ENCODE results near the gene CLEC16A.

CLEC16A gene

DNA sequence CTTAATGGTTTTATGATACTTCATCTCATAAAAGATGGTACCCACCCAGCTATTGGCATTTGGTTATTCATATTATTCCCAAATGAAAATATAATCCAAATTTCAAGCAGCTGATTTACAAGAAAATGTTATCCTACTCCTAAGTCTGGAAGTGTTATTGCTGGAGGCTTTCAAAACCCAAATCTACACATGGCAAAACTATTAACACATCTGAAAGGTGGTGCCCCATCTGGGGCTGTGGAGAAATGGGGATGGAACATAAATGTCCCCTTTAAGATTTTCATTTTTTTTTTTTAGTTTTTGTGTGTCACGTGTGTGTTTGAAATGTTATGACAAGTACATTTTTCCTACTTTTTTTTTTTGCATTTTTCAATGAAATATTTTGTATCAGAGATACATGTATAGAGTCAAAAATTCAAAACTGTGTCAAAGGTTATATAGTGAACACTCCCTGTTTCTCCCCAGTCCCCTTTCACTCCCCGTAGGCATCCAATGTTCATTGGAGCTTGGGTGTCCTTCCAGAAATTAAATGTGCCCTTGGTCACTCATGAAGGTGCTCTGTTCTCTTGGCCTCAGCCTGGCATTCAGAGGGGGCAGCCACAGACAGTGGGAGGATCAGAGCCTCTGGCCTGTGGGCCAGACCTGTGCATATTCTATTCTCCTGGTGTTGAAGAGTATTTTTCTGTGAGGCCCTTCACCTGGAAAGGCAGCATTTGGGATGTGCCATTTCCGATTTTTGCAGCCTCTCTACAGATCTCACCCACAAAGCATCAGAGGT lies 79.1 kb downstream of the CLEC16A start:
- no peak for DNase-seq

DNA sequence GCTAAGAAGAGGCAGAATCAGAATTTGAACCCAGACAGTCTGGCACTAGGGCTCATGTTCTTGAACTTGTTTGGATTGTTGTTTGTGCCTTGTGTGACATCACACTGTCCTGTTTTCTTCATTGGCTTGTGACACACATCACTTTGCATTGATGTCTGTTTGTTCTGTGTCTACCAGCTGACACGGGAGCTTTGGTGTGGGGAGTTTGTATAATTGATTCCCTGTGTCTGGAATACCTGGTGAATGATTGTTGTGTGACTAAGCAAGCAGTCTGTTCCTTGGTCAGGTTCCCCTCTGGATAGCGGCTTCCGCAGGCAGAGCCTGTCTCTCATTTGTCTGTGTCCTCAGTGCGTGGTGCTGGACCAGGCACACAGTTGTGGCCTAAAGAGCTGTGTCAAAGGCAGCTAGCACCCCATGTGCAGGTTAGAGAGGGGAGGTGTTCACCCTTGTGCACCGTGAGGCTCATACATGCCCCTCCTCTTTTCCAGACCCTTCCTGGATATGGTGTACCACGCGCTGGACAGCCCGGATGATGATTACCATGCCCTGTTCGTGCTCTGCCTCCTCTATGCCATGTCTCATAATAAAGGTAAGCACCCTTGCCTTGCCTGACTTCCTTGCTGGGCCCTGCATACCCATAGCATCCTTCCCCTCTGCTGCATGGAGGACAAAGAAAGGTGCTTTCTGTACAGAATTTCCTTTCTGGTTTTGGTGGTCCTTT lies 80.1 kb downstream of the CLEC16A start:
- no peak for DNase-seq

DNA sequence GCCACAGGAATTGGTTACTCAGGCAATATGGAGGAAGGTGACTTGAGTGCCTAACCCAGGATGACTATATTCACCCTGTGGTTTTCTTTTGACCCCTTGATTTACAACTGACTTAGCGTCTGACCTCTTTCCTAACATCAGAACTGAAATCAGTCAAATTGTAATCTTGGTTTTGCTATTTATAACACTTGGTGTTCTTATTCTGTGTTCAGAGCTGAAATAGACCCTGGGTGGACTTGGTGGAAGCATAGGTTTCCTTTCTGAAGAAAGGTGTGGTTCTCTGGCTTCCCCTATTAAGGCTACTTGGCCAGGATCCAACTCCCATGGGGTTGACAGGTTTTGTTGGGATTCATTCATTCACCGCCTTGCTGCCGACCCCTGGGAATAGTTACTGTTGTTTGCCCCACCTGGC lies 80.8 kb downstream of the CLEC16A start:
- no peak for DNase-seq

DNA sequence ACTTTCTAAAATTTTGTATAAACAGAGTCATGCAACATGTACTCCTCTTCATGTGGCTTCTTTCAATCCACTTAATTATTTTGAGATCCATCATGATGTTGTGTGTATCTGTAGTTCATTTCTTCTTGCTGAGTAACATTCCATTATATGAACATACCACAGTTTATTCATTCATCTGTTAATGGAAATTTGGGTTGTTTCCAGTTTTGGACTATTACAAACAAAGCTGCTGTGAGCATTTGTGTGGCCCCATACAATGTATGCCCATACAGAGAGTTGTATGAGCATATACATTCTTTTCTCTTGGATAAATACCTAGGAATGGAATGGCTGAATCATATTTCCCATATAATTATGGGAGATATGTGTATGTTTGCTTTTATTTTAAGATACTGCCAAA lies 85.6 kb downstream of the CLEC16A start:
- no peak for DNase-seq

DNA sequence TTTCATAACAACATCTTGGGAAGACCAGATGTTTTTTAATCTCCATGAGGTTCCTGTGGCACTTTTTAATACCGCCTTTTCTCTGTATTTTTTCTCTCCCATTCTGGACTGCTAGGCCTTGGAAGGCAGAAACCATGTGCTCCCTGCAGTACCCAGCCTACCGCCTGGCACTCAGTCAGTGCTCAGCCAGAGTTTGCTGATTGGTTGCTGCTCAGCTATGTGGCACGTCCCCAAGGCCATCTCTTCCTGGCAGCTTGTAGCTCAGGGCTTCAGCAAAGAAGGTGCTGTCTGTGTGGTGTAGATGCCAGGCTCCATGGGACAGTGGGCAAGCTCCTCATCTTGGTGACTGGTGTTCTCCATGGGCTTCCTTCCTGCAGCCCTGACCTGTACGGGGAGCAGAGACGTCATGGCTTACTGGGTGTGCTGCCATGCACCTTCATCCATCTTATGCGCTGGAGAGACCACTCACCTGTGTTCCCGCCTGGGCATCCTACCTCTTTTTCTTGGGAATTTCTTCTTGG lies 86.7 kb downstream of the CLEC16A start:
- DNase-seq, result no peak

DNA sequence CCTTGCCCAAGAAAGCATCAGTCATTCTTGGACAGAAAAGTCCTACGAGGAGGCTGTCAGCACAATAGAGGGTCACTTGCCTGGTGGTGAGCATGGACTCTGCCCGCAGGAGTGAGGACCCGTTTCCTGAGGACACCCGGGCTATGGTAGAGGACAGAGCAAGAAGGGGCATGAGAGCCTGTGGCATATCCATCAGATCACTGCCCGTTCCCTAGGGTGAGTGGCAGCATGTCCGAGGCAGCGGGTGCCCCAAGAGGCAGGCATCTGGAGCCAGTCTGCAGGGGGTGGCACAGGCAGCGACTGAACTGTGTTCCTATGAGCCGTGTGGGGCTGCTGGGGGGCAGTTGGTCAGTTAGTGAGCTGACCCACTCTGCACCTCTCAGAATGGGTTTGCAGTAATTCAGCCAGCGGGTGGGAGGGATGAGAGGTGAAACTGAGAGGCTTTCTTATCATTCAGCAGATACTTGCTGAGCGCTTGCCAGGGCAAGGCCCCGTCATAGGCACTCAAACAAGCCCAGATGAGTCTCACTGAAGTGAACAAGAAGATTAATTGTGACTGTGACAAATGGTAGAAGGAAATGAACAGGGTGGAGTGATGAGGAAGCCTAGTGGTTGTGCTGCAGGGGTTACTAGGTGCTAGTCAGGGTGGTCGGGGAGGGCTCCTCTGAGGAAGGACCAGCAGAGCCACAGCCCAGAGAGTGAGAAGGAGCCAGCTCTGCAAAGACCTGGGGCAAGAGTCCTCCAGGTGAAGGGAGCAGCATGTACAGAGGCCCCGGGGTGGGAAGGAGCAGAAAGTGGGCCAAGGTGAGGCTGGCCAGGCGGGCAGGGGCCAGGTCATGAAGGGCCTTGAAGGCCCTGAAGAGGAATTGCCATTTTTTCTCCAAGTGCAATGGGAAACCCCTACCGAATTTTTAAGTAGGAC lies 87.9 kb downstream of the CLEC16A start:
- DNase-seq, result no peak

DNA sequence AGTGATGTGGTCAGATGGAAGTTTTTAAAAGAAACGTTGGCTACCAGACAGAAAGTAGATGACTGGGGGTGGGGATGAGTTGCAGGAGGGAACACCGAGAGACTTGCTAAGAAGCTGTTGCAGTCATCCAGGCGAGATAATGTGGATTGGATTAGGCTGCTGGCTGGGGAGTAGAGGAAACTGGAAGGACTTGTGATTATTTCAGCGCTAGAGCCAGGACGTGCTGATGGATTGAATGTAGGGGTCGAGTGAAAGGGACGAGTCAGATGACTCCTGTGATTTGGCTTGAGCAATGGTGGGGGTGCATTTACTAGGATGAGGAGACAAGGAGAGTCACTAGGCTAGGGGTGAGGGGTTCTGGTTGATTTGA lies 88.5 kb downstream of the CLEC16A start:
- DNase-seq, result no peak

DNA sequence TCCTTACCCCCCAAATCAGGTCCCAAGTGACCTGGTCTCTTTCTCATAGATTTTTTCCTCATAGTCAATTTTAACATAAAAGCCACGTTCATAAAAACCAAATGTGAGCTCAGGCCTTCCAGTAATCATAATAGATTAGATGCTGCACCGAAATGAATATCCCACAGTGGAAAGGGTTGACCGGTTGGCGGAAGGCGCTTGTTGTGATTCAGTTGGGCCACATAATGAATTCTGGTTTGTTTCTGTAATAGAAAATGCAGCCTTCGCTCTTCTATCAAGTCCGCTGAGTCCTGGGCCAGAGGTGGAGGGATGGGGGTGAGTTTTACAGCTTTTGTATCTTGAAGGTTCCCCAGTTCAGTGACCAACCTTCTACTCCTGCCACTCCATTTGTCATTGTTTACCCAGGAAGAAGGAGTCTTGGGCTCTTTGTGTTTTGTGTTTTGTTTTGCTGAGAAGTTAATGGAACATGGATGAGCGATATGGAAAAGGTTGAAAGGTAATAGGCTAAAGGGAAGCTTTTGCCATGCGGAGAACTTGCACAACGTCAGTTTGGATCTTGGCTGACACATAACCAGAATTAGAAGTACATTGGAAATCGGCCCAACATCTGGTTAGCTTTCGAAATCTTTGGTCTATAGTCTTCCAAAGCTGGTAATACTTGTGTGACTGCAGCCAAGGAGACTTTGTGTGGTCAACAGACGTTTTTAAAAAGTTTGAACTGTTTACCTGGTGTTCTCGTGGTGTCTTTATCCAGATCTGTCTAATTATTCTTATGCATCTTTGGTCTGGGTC lies 89.5 kb downstream of the CLEC16A start:
- no peak for DNase-seq

DNA sequence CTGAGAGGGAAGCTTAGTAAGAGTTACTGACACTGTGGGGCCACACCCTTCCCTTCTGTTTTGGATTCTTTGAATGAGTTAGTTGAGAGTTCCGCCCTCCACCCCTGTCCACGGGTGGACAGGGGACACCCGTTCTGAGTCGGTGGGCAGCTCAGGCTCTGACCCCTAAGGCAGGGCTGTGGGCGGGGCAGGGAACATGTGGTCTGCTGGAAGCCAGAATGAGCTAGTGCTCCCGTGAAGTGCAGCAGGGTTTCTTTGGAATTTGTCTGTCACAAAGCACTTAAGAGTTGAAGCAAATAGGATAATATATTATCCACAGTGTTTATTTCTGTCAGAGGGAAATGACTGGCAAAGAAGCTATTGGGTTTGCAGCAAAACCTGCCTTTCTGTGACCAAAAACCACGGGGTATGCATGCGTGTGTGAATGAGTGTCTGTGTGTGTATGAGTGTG lies 90.1 kb downstream of the CLEC16A start:
- no peak for DNase-seq

DNA sequence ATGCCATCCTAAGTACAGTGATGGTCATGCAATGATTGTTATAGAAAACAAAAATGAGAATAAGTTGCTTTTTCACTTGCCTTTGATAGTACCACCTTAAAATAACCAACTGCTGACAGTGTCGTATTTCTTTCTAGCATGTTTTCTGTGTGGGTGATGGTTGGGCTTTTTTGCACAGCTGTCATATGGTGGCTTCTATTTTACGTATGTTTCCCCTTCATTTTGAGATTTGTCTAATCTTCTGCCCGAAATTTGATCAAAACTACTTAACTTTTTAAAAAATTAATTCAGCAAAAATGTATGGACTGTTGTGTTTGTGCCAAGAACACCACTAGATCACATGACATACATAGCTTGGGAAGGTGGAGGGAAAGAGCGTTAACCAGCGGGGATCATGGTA lies 90.7 kb downstream of the CLEC16A start:
- DNase-seq, result no peak

DNA sequence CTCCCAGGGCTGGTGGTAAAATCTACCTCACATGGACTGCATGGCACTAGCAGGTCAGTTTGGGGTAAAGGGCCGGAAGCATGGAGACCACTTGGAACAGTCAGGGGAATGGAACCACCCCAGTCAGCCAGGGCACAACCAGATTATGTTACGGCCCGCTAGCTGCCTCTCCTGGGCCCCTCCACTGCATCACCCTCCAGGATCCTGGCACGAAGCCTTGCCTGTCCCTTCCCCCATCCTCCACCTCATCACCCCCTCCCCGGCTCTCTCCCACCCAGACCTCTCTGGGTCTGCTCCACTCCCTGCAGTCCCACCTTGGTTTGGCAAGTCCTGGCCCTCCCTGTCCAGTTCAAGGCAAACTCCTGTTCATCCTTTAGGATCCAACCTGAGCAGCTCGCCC lies 91.7 kb downstream of the CLEC16A start:
- no peak for DNase-seq

DNA sequence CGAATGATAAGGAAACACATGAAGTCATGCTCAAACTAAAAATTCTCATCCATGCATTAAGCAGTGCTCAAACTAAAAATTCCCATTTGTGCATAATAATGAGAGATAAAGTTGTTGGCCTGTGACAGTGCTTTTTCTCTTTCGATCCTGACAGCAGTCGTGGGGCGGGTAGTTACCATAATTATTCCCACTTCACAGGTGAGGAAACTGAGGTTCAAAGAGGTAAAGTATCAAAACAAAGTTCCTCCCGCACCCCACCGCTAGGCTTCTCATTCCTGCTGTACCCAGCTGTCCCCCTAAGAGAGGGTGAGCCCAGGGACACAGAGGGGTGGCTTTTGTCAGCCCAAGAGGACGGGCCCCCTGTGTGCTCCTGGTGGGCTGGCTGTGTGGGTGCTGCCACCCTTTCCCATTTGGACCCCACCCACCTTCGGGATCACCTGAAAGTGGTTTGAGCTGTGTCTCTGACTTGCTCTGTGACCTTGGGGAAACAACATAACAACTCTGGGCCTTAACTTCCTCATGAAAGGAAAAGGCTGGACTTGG lies 92.6 kb downstream of the CLEC16A start:
- DNase-seq, result no peak

DNA sequence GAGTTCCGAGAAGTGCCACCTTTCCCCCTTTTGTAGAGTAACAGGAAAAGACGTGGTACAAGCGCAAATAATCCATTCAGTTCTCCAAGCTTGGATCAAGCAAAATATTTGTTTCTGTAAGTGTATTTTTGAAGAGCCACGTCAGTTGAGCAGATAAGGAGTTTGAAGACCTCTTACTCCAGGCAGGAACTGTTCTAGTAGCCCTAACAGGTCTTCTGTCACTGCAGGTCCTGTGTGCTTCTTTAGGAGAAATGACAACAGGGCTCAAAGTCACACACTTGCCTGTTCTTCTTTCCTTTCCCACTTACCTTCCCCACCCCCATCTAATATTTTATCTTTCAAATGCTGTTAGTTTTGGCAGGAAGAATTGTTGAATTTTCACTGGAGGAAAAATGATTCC lies 93.9 kb downstream of the CLEC16A start:
- no peak for DNase-seq

DNA sequence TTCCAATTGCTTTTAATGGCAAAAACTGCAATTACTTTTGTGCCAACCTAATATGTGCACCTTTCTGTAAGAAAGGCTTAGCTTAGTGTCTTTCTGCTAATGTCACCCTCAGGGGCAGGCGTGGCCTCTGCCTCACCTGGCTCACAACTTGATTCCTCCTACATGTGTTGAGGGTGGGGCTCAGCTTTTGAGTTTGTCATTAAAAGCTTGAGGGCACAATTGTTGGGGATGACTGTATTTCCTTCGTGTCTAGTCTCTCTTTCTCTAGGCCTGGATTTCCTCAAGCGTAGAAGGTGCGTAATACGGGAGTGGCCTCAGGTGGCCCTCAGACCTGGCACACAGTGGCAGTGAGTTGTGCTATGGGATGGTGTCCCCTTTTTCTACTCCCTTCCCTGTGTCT lies 94.4 kb downstream of the CLEC16A start:
- DNase-seq, result no peak

DNA sequence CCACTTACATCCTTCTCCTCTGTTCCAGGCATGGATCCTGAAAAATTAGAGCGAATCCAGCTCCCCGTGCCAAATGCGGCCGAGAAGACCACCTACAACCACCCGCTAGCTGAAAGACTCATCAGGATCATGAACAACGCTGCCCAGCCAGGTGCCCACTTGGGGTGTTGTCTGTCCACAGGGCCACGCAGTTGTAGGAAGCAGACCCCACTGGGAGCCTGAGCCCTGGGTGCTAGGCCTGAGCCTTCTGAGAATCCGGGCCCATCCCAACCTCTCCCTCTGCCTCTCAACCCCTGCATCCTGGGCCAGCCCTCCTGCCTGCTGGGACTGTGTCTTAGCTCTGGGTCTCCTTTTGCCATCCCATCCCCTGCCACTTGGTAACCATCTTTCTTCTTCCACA lies 95.4 kb downstream of the CLEC16A start:
- no peak for DNase-seq

DNA sequence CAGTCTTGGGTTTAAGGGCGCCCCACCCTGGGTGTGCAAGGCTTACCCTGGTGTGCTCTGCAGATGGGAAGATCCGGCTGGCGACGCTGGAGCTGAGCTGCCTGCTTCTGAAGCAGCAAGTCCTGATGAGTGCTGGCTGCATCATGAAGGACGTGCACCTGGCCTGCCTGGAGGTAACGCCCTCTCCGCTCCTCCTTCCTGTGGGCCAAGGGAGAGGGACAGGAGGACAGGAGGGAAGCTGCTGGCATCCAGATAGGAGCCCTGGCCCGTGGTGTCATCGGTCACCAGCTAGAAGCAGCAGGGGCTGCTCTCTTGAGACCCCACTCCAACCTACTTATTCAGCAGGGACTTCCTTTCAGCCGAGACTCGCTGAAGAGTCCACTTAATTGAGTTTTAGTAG lies 97.8 kb downstream of the CLEC16A start:
- no peak for DNase-seq

DNA sequence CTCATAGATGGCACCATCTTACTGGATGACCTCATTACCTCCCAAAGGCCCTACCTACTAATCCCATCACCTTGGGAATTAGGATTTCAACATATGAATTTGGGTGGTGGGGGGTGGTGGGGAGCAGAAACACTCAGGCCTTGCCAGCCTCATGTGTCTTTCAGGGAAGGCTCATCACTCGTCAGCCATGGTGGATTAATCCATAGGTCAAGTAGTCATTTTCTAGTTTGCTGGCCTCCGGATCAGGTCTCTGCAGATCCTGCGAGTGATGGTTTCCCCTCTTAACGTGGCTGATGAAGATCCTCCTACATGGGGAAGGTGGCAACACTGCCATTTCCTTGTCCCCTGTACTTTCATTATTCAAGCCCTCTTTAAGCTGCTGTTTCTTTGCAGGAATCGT lies 101.1 kb downstream of the CLEC16A start:
- DNase-seq, result no peak

DNA sequence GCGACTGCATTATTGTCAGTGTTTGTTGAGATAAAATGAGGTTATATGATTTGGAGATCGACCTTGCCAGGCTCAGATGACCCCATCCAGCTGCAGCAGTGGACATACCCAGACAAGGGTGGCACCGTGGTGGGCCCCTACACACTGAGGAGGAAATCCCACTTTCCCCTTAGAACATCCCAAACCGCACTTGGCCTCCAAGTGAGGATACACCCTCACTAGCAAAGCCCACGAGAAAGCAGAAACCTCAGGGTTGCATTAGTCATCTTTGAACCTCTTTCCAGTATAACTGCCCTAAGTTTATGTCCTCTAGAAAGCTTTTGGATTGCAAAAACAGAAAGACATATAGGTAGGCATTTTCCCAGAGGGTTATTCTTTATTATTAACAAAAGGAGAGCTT lies 101.5 kb downstream of the CLEC16A start:
- no peak for DNase-seq

DNA sequence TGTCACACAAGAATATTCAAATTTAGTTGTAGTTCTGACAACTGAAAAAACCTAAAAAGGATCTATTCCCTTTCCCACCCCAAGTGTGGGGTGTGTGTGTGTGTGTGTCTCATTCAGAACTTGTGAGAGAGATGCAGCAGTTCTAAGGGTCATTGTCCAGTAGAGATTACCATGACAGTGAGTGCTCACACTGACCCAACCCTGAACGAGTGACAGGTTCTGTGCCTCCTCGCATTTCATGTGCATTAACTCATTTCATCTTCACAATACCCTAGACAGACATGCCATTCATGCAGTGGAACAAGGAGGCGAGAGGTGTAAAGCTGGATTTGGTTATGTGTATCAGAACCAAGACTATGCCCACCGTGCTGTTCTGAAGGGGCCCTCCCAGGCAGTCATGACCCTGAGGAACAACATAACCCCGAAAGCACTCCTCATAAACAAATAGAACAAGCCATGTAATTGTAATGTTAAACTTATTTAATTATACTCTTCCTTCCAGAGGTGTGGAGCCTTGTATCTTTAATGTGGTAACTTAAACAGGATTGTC lies 102.1 kb downstream of the CLEC16A start:
- DNase-seq, result no peak

DNA sequence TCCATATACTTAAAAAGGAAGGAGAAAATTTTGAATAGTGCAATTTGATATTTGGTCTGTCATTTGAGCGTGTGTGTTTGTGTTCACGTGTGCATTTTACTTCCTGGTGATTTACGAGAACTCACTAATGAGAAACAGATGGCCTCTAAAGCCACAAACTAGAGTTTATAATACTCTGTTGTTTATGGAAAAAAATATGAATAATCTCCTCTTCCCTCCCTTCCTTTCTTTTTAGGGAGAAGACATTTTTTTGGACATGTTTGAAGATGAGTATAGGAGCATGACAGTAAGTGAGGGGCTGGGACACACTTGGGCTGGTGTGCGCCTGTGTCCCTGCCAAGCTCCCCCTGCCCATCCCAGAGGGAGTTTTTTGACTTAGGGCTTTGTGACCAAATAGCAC lies 102.7 kb downstream of the CLEC16A start:
- no peak for DNase-seq

DNA sequence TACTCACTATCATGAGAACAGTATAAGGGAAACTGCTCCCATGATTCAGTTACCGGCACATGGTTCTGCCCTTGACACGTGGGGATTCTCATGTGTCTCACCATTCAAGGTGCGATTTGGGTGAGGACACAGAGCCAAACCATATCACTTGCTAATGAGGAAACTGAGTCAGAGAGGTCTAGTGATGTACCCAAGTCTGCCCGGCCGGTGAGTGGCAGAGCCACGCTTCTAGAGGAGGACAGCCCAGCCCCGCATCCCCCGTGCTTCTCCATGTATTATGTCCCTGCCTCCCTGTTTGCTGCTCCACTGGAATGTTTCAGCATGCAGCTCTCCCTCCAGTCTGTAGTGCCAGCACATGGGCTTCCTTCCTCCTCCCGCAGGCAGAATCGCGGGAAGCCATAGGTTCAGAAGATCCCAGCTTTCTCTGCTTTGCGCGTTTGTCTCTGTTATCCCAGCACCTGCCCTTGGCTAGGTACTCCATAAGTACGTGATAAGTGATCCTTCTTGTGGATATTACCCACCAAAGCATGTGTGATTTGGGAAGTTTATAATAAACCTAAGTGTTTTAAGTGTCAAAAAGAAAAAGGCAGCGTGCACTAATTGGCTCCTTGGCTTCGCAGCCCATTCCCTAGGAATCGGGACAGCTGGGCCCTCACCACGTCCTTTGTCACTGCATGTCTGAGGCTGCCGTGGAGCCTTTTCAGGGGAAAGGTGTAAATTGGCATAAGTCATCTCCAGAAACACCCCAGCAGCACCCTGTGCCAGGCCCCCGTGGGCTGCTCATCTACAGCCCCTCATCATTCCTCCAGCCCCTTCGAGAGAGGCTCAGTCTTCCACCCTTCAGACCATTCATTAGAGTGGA lies 103.8 kb downstream of the CLEC16A start:
- DNase-seq, result no peak
